ENCODE results near the gene ETHE1. TPM values are rescaled to one million over a fixed set of nuclear protein-coding genes. Genes with fewer than 3 reads are reported as not detected.

The ETHE1 gene
- polyA plus RNA-seq, 6 donors from 2014 or later: 15.5 to 30.7 (median 24.0) TPM

GRCh38 chr19:43545276-43545675 lies 18.3 kb upstream of the ETHE1 start:
- peaks cover 9 to 20% of the 10 kb centered on the region in 2 donors for H3K36me3 Mint-ChIP-seq
- H3K9me3 Mint-ChIP-seq: no peaks in the 10 kb centered on the region
- peak overlapping the region in 3 of 6 donors; percentile 60 to 97 (median 82) for H3K27ac Mint-ChIP-seq
- ATAC-seq (ENCODE audit: low read depth in 2 of 2): no peak
- DNase-seq: no peak
- H3K4me3 Mint-ChIP-seq: no peak overlapping the region
- no peaks in the 10 kb centered on the region for H3K27me3 Mint-ChIP-seq
- no peaks in the 10 kb centered on the region for H3K4me1 Mint-ChIP-seq

- no peaks in the 10 kb centered on the region for H3K27me3 Mint-ChIP-seq
- peaks cover 0 to 4% (median 3%) of the 10 kb centered on the region in 7 donors for H3K9me3 Mint-ChIP-seq
- H3K27ac Mint-ChIP-seq: no peak overlapping the region
- DNase-seq: no peak
- H3K4me3 Mint-ChIP-seq: no peak overlapping the region
- ATAC-seq (ENCODE audit: low read depth in 2 of 2): no peak
- H3K36me3 Mint-ChIP-seq: peaks cover 17 to 25% of the 10 kb centered on the region in 2 donors
- peaks cover 0 to 2% (median 0%) of the 10 kb centered on the region in 3 donors for H3K4me1 Mint-ChIP-seq
Measured at GRCh38 chr19:43544077-43544476, 17.1 kb upstream of the ETHE1 start.

- DNase-seq: no peak
- H3K4me3 Mint-ChIP-seq: no peak overlapping the region
- no peaks in the 10 kb centered on the region for H3K27me3 Mint-ChIP-seq
- peaks cover 0 to 2% (median 0%) of the 10 kb centered on the region in 3 donors for H3K4me1 Mint-ChIP-seq
- ATAC-seq (ENCODE audit: low read depth in 2 of 2): no peak
- H3K27ac Mint-ChIP-seq: no peak overlapping the region
- H3K36me3 Mint-ChIP-seq: peaks cover 26 to 34% of the 10 kb centered on the region in 2 donors
- H3K9me3 Mint-ChIP-seq: peaks cover 0 to 10% (median 5%) of the 10 kb centered on the region in 7 donors
Measured at GRCh38 chr19:43541920-43542650, 15.1 kb upstream of the ETHE1 start.

- Mint-ChIP-seq H3K9me3 (peaks cover 0 to 10% (median 5%) of the 10 kb centered on the region in 7 donors), H3K27ac (peak overlapping the region in 1 of 6 donors; percentile 85), H3K4me3 (no peak overlapping the region), H3K27me3 (no peaks in the 10 kb centered on the region), H3K4me1 (peaks cover 2 to 3% (median 3%) of the 10 kb centered on the region in 3 donors), H3K36me3 (peaks cover 26 to 32% of the 10 kb centered on the region in 2 donors)
- ATAC-seq (ENCODE audit: low read depth in 2 of 2): no peak
- no peak for DNase-seq
Measured at GRCh38 chr19:43540381-43540780, 13.4 kb upstream of the ETHE1 start.

- H3K36me3 Mint-ChIP-seq: peaks cover 26% of the 10 kb centered on the region in 2 donors
Measured at GRCh38 chr19:43538922-43539321, 11.9 kb upstream of the ETHE1 start.

GRCh38 chr19:43534816-43535761 lies 8.1 kb upstream of the ETHE1 start:
- peak overlapping the region in 5 of 8 donors; percentile 41 to 91 (median 60) for H3K4me3 Mint-ChIP-seq
- no peak for ATAC-seq (ENCODE audit: low read depth in 2 of 2)
- H3K4me1 Mint-ChIP-seq: peaks cover 17 to 23% (median 21%) of the 10 kb centered on the region in 3 donors
- peaks cover 15 to 18% of the 10 kb centered on the region in 2 donors for H3K36me3 Mint-ChIP-seq
- H3K9me3 Mint-ChIP-seq: peaks cover 0 to 10% (median 5%) of the 10 kb centered on the region in 7 donors
- no peaks in the 10 kb centered on the region for H3K27me3 Mint-ChIP-seq
- peak; percentile 25 for DNase-seq
- peak overlapping the region; percentile 33 to 98 (median 86) for H3K27ac Mint-ChIP-seq

More at GRCh38 chr19:43538922-43539321, 11.9 kb upstream of the ETHE1 start:
- Mint-ChIP-seq H3K4me1 (peaks cover 4 to 11% (median 4%) of the 10 kb centered on the region in 3 donors), H3K27ac (no peak overlapping the region), H3K27me3 (no peaks in the 10 kb centered on the region), H3K4me3 (no peak overlapping the region), H3K9me3 (peaks cover 0 to 10% (median 5%) of the 10 kb centered on the region in 7 donors)
- ATAC-seq (ENCODE audit: low read depth in 2 of 2) (no peak), DNase-seq (no peak)

- Mint-ChIP-seq H3K27ac (peak overlapping the region in 4 of 6 donors; percentile 89 to 99 (median 98)), H3K4me1 (peaks cover 17 to 23% (median 19%) of the 10 kb centered on the region in 3 donors), H3K9me3 (peaks cover 0 to 10% (median 5%) of the 10 kb centered on the region in 7 donors), H3K4me3 (peak overlapping the region; percentile 90 to 99 (median 96)), H3K27me3 (no peaks in the 10 kb centered on the region), H3K36me3 (peaks cover 12% of the 10 kb centered on the region in 2 donors)
- DNase-seq: no peak
- no peak for ATAC-seq (ENCODE audit: low read depth in 2 of 2)
Measured at GRCh38 chr19:43534305-43534815, 7.4 kb upstream of the ETHE1 start.

GRCh38 chr19:43533546-43534304 lies 6.7 kb upstream of the ETHE1 start:
- ATAC-seq (ENCODE audit: low read depth in 2 of 2): peak; percentile 74 to 80
- peak overlapping the region; percentile 90 to 99 (median 96) for H3K4me3 Mint-ChIP-seq
- no peaks in the 10 kb centered on the region for H3K27me3 Mint-ChIP-seq
- peaks cover 0 to 5% (median 2%) of the 10 kb centered on the region in 7 donors for H3K9me3 Mint-ChIP-seq
- H3K4me1 Mint-ChIP-seq: peaks cover 17 to 23% (median 19%) of the 10 kb centered on the region in 3 donors
- DNase-seq: peak; percentile 94
- H3K36me3 Mint-ChIP-seq: peaks cover 6% of the 10 kb centered on the region in 2 donors
- H3K27ac Mint-ChIP-seq: peak overlapping the region; percentile 89 to 99 (median 98)

- H3K27ac Mint-ChIP-seq: peak within 1 kb of the TSS; percentile 89 to 99 (median 98)
- H3K4me3 Mint-ChIP-seq: peak within 1 kb of the TSS; percentile 90 to 99 (median 96)
- ATAC-seq (ENCODE audit: low read depth in 2 of 2) (peak; percentile 56 to 65), DNase-seq (peak; percentile 83)
- H3K36me3 Mint-ChIP-seq: no peaks in the 10 kb centered on the region
- H3K9me3 Mint-ChIP-seq: peaks cover 0 to 2% (median 0%) of the 10 kb centered on the region in 7 donors
- peaks cover 17 to 23% (median 19%) of the 10 kb centered on the region in 3 donors for H3K4me1 Mint-ChIP-seq
- no peaks in the 10 kb centered on the region for H3K27me3 Mint-ChIP-seq
Measured at GRCh38 chr19:43532962-43533545, 6.1 kb upstream of the ETHE1 start, which contains the start of gene ZNF575. ZNF575 (plus strand) TSS chr19:43533188; CDS start chr19:43534423, 1,235 bp downstream.

GRCh38 chr19:43532571-43532961 lies 5.6 kb upstream of the ETHE1 start:
- ATAC-seq (ENCODE audit: low read depth in 2 of 2) (no peak), DNase-seq (no peak)
- H3K27me3 Mint-ChIP-seq: no peaks in the 10 kb centered on the region
- H3K27ac Mint-ChIP-seq: peak overlapping the region; percentile 44 to 98 (median 82)
- no peaks in the 10 kb centered on the region for H3K36me3 Mint-ChIP-seq
- H3K4me3 Mint-ChIP-seq: peak overlapping the region; percentile 90 to 99 (median 94)
- H3K9me3 Mint-ChIP-seq: peaks cover 0 to 2% (median 0%) of the 10 kb centered on the region in 7 donors
- H3K4me1 Mint-ChIP-seq: peaks cover 17 to 25% (median 19%) of the 10 kb centered on the region in 3 donors

- Mint-ChIP-seq H3K27me3 (no peaks in the 10 kb centered on the region), H3K4me3 (peak overlapping the region in 7 of 8 donors; percentile 20 to 86 (median 39)), H3K4me1 (peaks cover 30 to 39% (median 37%) of the 10 kb centered on the region in 3 donors), H3K9me3 (no peaks in the 10 kb centered on the region), H3K36me3 (no peaks in the 10 kb centered on the region), H3K27ac (no peak overlapping the region)
- DNase-seq (no peak), ATAC-seq (ENCODE audit: low read depth in 2 of 2) (no peak)
Measured at GRCh38 chr19:43527860-43528622, 1.0 kb upstream of the ETHE1 start.

Data from naive B cell (primary cell).